Ascending aorta (tissue), 2 donors: Measurements from ENCODE around the gene SDK1. TPM values are rescaled to one million over a fixed set of nuclear protein-coding genes. Genes with fewer than 3 reads are reported as not detected.

ENCODE experiments used
- DNase-seq, 2 donors: peaks; one replicate each; pipeline ENCODE4 v3.0.0-alpha.2; 2019; ENCODE audit warnings: low spot score in 2 of 2
- H3K27ac ChIP-seq, 2 donors: fragments of 200-600 bp; sonication (generic); one replicate each; pipeline ENCODE4 v1.5.1; 2016 to 2017; ENCODE audit warnings: mild to moderate bottlenecking in 1 of 2
- H3K27me3 ChIP-seq: fragments of 200-600 bp; sonication (generic); one replicate; pipeline ENCODE4 v1.5.1; 2017
- H3K36me3 ChIP-seq, 2 donors: fragments of 200-600 bp; sonication (generic); one replicate each; pipeline ENCODE4 v1.5.1; 2016
- H3K4me1 ChIP-seq, 2 donors: fragments of 200-600 bp; sonication (generic); one replicate each; pipeline ENCODE4 v1.5.1; 2016 to 2017; ENCODE audit warnings: mild to moderate bottlenecking in 1 of 2
- H3K4me3 ChIP-seq, 2 donors: fragments of 200-600 bp; sonication (generic); one replicate each; pipeline ENCODE4 v1.5.1; 2016 to 2017; ENCODE audit warnings: mild to moderate bottlenecking in 1 of 2
- H3K9me3 ChIP-seq, 2 donors: fragments of 200-600 bp; sonication (generic); one replicate each; pipeline ENCODE4 v1.5.1; 2016
- CTCF ChIP-seq, 3 experiments: fragments of 200-600 bp in 2 of 3; fragments of 450-650 bp in 1 of 3; sonication (generic) in 2 of 3; IDR thresholded peaks; one replicate each; pipeline ENCODE4 v1.5.1; 2016 to 2019; ENCODE audit warnings: antibody characterized with exemption in 3 of 3, mild to moderate bottlenecking in 1 of 3, moderate library complexity in 1 of 3
- intact Hi-C: fragments of 100-400 bp; cut with DNase I; formaldehyde crosslinking; loops from one replicate; pipeline ENCODE4 v1.15.1; 2023
- total RNA-seq: library from RNA; depleted of rRNA; stranded (reverse); fragments of >200 nt; gene quantifications from one replicate; pipeline ENCODE4 v1.1.0, GENCODE V29; 2016

SDK1 gene
- total RNA-seq, 1 donor from 2014 or later: 13.3 TPM

- no peaks in the 10 kb centered on the region for H3K36me3 ChIP-seq
- DNase-seq: no peak
- H3K4me3 ChIP-seq: no peak overlapping the region
- intact Hi-C loops: no loop called here
- TF ChIP-seq CTCF (IDR thresholded peaks at IDR 0.05): no peak
- no peak overlapping the region for H3K27ac ChIP-seq
- H3K9me3 ChIP-seq: peaks cover 0 to 24% of the 10 kb centered on the region in 2 donors
- H3K27me3 ChIP-seq: no peaks in the 10 kb centered on the region
- H3K4me1 ChIP-seq: no peaks in the 10 kb centered on the region
Observed at GRCh38 chr7:3778345-3778744, 477.3 kb downstream of the SDK1 start.

GRCh38 chr7:3780016-3780415 lies 479.0 kb downstream of the SDK1 start:
- H3K27me3 ChIP-seq: no peaks in the 10 kb centered on the region
- H3K9me3 ChIP-seq: peaks cover 0 to 24% of the 10 kb centered on the region in 2 donors
- H3K36me3 ChIP-seq: no peaks in the 10 kb centered on the region
- H3K4me3 ChIP-seq: no peak overlapping the region
- no peak overlapping the region for H3K27ac ChIP-seq
- no peak for DNase-seq
- TF ChIP-seq CTCF (IDR thresholded peaks at IDR 0.05): no peak
- intact Hi-C loops: no loop called here
- no peaks in the 10 kb centered on the region for H3K4me1 ChIP-seq

- Histone ChIP-seq H3K9me3 (peaks cover 0 to 24% of the 10 kb centered on the region in 2 donors), H3K27me3 (no peaks in the 10 kb centered on the region), H3K27ac (no peak overlapping the region), H3K4me1 (no peaks in the 10 kb centered on the region), H3K36me3 (no peaks in the 10 kb centered on the region), H3K4me3 (no peak overlapping the region)
- DNase-seq: no peak
- intact Hi-C loops: no loop called here
- no peak for TF ChIP-seq CTCF (IDR thresholded peaks at IDR 0.05)
Observed at GRCh38 chr7:3780525-3780924, 479.5 kb downstream of the SDK1 start.

GRCh38 chr7:3781607-3782006 lies 480.6 kb downstream of the SDK1 start:
- Histone ChIP-seq H3K4me3 (no peak overlapping the region), H3K4me1 (no peaks in the 10 kb centered on the region), H3K9me3 (peaks cover 0 to 24% of the 10 kb centered on the region in 2 donors), H3K36me3 (no peaks in the 10 kb centered on the region), H3K27ac (no peak overlapping the region), H3K27me3 (no peaks in the 10 kb centered on the region)
- DNase-seq: no peak
- TF ChIP-seq CTCF (IDR thresholded peaks at IDR 0.05): no peak
- intact Hi-C loops: no loop called here

- Histone ChIP-seq H3K4me3 (no peak overlapping the region), H3K4me1 (no peaks in the 10 kb centered on the region), H3K9me3 (no peaks in the 10 kb centered on the region), H3K27me3 (no peaks in the 10 kb centered on the region), H3K36me3 (no peaks in the 10 kb centered on the region), H3K27ac (no peak overlapping the region)
- no peak for TF ChIP-seq CTCF (IDR thresholded peaks at IDR 0.05)
- intact Hi-C loops: no loop called here
- DNase-seq: no peak
Observed at GRCh38 chr7:3787717-3788264, 486.7 kb downstream of the SDK1 start.

- H3K36me3 ChIP-seq: no peaks in the 10 kb centered on the region
- no peaks in the 10 kb centered on the region for H3K27me3 ChIP-seq
- H3K27ac ChIP-seq: no peak overlapping the region
- H3K4me1 ChIP-seq: no peaks in the 10 kb centered on the region
- TF ChIP-seq CTCF (IDR thresholded peaks at IDR 0.05): no peak
- intact Hi-C loops: no loop called here
- DNase-seq: no peak
- no peak overlapping the region for H3K4me3 ChIP-seq
- H3K9me3 ChIP-seq: no peaks in the 10 kb centered on the region
Observed at GRCh38 chr7:3790803-3791202, 489.8 kb downstream of the SDK1 start.
